HG03060 (cell line): Measurements from ENCODE around the gene TMEM178A.

ENCODE experiments used
- ATAC-seq: cut with Tn5 transposase; IDR thresholded peaks from one replicate; pipeline ENCODE4 v1.9.1; 2021; ENCODE audit warnings: low read depth, moderate number of reproducible peaks; ENCODE audit not compliant: unreplicated experiment

TMEM178A gene

DNA sequence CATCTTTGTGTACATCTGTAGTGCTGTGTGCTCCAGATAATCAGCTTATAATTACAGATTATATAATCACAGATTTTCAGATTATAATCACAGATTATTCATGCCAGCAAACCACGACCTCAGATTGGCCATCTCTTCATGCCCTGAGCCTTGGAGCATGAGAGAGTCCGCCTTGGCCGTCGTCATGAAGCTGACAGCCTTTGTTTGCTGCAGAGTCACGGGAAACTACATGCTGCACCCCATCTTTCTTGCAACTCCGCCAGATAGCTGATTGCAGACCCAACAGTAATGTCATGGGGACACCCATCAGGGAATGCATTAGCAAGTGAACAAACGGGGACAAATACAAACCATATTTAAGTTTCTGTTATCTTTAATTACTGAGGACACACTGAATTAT, 7.3 kb downstream of the TMEM178A start:
- ATAC-seq = no peak

DNA sequence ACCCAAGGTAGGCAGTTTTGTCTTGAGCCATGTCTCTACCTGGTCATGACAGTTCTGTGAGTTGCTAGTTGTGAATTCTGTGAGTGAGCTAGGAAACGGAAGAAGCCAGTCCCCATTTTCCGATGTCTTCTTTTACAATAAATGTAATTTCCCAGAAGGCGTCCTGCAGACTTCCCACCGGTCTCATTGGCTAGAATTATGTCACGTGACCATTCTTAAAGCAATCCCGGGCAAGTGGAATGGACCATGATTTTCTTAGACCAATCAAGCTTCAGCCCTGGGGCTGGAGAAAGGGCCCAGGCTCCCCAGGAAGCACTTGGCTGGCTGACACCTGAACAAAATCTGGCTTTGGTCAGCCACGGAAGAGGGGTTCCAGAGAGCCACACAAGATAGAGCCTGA, 10.6 kb downstream of the TMEM178A start:
- no peak for ATAC-seq

DNA sequence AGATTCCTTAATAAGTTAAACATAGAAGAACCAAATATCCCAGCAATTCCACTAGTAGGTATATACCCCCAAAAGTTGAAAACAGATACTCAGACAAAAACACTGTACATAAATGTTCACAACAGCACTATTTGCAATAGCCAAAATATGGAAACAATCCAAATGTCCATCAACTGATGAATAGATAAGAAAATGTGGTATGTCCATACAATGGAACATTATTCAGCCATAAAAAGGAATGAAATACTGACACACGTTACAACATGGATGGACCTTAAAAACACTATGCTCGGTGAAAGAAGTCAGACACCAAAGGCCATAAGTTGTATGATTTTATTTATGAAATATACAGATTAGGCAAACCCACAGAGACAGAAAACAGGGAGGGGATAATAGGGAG, 12.5 kb downstream of the TMEM178A start:
- no peak for ATAC-seq

DNA sequence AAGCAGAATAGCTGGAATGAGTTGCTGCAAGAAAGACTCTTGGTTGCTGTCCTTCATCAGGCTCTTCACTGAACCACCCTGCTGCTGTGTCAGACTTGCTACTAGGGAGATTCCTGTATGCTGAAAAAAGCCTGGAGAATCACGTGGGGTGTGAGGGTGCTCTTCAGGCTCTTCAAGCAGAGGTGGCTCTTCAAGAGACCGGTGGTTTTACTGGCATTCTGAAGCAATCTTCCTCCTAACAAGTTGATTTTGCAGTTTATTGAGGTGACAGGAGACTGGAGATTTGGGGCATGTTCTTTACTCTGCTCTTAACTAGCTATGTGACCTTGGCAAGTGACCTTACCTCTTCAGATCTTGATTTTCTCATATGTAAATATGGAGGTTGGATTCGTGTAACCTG, 14.1 kb downstream of the TMEM178A start:
- ATAC-seq = no peak

DNA sequence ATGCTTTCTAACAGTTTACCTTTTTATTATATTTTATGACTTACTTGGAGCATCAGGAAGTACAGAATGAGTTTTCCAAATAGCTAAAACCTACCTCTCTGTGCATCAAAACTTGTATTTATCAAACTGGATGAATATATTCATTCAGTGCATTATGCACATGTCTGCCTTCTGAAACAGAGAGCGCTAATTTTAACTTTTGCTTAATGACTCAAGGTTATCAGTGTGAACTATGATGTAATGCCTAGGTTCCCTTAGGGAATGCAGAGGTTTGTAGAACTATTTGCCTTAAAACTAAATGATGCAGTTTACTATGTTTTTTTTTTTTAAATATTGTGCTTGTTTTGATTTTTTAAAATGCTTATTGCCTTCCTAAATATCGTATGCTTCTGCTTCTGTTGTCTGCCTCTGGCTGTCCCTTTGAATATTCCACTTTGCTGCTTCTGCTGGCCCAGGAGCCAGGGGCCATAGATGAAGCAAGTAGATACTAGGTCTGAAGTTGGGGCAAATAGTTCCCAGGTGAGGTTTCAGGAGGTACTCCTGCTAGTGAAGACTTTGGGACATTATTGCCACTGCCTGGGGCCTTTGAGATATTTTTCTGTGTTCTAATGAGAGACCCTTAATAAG, 16.5 kb downstream of the TMEM178A start:
- ATAC-seq = no peak

DNA sequence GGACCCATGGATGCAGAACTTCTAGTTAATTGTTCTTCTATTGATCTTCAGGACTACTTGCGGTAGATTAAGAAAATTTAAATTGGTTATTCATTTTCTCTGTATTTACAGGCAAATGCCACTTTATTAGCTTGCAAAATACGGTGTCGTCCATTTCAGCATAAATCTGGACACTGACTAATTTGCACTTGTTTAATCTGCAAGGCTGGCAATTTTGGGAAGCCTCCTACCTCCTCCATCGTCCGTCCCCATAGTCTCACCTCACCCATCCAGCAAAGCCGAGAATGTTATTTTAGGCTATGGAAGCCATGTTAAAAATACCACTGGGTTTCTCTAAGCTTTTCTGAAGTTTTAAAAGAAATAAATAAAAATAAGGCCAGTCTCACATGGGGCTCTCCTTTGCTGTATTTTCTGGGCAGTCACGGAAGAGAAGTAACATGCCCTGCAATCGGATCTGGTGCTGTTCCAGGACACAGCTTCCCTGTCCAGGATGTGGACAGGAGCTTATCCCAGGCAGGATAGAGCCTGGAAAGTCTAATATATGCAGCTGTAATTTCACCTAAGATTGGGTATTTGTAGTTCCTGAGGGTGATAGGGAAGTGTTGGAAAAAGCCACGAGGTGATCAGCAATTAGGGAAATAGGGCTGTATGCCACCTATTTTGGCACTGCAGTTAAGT, 17.4 kb downstream of the TMEM178A start:
- ATAC-seq = no peak

DNA sequence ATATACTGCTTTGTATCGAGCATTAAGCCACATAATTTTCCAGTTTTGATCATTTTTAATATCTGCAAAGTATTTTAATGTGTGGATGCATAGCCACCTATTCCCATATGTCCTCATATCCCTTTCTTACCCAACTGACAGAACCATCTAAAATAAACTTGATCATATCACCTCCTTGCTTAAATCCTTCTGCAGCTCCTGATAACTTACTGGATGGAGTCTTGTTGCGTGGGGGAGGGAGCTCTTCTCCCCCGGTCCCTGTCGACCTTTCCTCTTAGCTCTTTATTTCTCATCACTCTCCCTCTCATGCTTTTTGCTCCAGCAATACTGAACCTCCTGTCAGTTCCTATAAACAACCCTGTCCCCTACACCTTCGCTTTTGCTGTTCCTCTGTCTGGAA, 18.7 kb downstream of the TMEM178A start:
- no peak for ATAC-seq

DNA sequence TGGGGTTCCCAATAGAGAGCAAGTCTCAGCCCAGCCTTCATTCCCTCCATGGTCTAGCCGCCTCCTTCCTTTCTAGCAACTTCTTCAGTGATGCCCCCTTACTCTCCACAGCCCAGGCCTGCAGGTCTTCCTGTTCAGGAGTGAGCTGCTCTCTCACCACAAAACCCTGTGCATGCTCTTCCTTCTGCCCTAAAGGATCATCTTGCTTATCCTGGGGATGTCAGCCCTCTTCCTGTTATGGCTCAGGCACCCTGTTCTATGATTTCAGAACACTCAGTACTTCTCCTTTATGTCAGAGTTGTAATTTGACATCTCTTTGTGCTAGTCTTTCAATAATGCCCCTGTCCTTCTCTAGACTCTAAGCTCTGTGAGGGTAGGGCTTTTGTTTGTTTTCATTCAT, 19.4 kb downstream of the TMEM178A start:
- no peak for ATAC-seq

DNA sequence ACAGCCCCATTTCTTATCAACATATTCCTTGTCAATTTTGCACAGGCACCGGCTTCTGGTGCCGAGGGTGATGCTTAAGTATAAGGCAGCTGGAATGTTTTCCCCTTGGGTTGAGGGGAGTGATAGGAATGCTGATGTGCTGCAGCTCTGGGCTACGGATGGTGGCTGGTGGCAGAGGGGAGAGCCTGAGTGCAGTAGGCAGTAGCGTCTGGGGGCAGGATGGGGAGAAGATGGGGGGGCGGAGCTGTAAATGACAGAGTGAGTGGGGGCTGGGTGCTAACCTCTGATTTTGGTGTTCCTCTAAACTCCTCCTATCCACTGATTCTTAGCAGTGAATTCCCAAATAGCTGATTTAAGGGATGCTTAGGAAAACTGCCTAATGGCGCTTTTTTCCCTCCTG, 20.7 kb downstream of the TMEM178A start:
- ATAC-seq = no peak

DNA sequence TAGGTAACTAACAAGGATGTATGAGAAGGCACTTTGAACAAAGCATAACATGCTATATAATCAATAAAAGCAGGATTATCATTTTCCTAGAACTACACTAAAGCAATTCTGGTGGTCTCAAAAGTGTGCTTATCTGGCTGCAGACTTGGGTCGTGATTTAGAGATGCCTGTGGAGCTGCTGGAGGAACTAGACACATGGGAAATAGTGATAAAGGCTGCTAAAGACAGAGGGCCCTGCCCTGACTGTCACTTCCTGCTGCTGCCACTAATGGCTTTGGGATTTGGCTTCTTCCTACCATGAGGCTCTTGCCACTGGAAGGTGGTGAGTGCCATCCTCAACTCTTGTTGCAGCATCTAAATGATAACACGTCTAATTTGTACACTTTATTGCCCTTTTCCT, 22.5 kb downstream of the TMEM178A start:
- ATAC-seq = no peak

DNA sequence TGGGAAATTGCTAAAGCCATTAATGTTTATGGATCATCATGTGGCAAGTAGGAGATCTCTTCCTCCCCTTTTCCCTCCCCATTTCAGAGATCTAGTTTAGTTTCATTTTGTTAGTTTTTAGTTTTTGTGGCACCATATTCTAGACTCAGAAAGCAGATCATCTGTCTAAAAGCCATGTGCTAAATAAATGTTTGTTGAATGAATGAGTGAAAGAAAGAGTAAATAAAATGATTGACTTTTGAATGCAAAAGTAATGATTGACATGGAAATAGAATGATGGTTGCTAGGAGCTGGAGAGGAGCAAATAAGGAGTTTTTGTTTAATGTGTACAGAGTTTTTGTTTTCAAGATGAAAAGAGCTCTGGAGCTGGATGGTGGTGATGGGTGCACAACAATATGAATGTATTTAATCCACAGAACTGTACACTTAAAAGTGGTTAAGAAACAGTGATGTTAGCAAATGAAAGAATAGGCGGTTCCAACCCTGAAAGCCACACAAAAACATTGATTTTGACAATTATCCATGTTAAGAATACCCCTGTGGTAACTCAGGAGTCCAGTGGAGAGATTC, 23.6 kb downstream of the TMEM178A start:
- ATAC-seq = no peak

DNA sequence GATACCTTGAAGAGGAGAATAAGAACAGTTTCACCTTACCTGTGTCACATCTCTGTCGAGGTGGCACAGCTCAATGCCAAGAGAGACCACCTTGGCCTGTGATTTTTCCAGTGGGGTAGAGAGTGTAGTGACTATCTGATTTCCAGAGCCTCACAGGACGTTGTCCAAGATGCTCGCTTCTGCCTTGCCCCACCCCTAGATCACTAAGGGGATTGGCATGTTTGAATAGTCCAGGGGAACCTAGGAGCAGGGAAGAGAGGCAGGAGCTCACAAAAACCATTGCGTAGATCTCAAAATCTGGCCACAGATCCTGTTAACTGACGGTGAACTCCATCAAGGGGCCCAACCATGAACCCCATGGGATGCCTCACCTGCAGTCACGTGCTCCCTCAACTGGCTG, 24.2 kb downstream of the TMEM178A start:
- no peak for ATAC-seq

DNA sequence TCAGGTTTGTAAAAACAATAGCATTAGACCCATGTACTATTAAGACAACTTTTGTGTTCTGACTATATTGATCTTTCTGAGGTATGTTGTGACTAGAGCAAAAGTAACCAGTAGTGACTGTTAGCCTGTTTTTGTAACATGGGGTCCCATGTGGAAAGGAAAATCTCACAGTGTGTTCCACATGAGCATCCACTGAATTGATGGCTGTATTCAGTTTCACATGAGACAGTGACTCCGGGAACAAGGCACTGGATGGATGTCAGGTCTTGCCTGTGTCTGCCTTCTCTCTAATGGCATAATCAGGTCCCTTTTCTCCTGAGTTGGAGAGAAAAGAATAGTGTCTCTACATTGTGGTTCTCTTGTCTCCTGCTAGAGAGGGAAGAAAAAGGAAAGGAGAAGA, 27.5 kb downstream of the TMEM178A start:
- no peak for ATAC-seq

DNA sequence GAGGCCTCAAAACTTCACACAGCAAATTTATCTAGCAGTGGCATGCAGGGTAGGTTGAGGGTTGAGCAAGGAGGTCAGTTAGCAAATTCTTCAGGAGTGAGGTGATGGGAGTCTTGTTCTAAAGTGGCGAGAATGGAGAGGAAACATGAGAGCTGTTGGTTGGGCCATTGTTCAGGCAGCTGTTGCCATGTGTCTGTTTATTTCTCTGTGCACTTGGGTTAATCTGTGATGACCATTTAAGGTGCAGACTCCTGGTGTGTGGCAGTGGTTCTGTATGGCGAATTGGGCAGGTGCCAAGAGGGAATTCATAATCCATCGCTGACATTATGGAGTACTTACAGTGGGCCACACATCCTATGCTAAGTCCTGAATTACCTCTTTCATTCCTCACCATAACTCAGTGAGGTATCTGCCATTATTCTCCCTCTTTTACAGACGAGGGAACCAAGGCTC, 30.4 kb downstream of the TMEM178A start:
- ATAC-seq = no peak

DNA sequence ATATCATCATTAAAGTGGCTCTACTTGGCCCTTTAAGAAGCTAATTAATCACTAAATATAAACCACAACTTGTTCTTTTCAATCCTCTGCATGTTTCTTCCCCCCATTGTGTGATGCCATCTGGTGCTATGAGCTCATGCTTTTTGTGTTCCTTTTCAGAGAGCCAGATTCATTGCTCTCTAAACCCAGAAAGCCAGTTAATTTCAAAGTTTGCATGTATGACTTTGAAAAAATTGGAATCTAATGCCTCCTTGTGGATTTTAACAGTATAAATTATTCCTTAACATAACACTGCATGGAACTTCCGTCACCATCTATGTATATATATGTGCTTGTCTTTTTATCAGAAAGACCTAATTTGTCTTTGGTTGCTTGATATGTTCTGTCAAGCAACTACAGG, 31.1 kb downstream of the TMEM178A start:
- ATAC-seq = no peak

DNA sequence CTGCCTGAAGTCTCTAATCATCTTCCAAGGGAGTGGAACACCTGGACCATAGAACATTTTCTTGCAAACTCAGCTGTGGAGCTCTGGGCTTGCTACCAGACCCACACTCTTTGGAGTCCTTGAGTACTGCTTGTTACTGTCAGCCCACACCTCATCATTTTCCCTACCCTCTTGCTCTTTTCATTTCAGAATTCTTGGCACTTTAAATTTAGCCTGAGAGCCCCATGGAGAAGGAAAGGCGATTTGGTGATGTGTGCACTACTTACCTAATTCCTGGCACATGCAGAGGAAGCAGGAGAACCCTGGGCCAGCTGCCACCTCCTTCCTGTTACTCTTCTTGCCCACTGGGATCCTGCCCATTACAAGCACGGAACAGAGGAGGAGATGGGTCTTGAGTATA, 31.7 kb downstream of the TMEM178A start:
- no peak for ATAC-seq

DNA sequence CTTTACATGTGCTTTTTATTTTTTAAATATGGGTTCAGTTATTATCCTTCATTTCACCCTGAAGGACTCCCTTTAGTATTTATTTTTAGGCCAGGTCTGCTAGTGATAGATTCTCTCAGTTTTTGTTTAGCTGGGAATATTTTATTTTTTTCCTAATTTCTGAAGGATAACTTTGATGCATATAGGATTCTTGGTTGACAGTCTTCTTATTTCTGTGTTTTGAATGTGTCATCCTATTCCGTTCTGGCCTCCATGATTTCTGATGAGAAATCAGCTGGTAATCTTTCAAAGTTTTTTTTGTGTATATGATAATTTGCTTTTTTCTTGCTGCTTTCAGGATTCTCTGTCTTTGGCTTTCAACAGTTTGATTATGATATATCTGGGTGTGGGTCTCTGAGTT, 35.4 kb downstream of the TMEM178A start:
- no peak for ATAC-seq

DNA sequence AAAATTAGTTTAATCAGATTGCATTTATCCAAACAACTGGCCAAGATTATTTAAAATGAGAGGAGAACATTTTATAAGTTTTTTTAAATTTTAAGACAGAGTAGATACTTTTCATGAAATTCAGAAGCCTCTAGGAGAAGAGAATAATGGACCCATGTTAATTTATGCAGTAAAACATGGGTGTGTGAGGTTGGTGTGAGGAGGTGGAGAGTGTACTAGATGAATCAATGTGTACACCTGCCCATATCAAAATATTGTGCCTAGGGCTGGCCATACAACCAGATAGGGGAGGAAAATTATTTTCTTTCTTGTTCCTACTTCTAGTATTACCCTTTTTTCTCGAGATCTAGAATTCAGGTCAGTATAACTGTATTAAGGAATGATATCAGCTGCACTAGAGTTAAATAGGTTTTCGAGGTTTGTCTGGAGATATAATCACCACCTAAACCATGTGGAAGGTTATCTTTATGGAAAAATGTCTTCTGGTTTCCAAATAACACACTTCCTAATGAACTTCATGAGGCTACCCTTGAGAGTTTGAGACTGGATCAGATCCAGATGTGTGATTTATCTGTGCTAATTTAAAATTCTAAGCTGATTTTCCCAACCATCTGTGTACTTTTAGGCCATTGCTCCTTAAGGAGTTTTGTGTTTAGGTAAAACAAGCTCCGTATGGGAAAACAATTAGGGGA, 37.6 kb downstream of the TMEM178A start:
- no peak for ATAC-seq

DNA sequence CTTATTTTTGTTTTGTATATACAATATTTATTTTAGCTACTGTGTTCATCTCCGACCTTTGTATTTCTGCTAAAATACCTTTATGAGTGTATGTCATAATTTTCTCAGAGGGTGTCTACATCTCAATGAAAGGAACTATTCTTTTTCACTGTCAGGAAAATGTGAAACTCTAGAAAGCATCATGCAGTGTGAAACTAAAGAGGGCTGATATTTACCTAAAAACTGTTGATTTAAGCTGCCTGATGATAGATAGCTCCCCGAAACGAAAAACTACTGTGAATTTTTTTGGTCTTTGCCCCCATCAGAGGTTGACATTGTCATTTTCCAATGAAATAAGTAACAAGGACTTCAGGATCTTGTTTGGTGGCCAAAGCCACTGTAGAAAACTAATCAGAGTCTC, 38.8 kb downstream of the TMEM178A start:
- ATAC-seq = no peak

DNA sequence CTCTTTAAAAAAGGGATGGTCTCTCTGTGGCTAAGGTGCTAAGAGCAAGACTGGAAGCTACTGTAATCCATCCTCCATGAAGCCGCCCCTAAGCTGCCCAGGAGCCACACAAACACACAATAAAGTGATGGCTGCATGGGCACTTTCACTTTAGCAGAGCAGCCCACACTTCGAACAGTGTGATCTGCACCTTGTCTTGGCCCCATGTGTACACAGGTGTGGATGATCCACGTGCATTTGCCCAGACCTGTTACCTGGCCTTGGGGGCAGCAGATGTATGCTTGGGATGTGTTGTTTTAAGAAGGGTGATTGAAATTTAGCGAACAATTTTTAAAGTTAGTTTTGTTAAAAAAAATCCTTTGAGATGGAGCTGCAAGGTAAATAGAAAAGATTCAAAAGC, 39.9 kb downstream of the TMEM178A start:
- no peak for ATAC-seq

DNA sequence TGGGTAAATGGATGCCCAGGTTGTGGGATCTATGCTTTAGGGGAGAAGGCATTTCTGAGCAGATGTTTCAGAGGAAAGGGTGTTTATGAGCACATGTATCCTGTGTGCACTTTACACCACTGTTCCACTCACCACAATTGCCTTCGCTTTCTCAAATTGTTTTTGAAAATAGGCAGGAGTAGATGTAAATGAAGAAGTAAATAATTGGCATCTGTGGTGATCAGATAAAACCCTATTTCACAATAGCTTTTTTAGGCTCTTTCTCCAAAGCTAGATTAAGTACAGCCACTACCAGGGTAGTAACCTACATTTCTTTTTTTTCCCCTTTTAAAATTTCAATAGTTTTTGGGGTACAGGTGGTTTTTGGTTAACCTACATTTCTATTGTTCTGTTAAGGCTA, 40.6 kb downstream of the TMEM178A start:
- ATAC-seq = no peak

DNA sequence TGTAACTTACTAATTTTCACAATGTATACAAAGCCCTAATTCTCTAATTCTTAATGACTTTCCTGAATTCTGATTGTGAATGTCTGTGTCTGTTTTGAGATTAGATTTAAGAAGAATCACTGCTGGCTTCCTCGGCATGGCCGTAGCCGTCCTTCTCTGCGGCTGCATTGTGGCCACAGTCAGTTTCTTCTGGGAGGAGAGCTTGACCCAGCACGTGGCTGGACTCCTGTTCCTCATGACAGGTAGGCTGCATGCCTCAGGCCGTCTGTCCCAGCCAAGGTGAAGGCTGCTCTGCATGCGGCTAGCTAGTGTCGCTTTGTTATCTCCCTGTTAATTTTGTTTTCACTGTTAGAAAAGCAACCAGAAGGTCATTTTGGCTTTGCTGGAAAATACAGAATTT, 41.2 kb downstream of the TMEM178A start:
- no peak for ATAC-seq
